ENCODE measurements around the gene PNMA6A.

PNMA6A gene

GRCh38 chrX:153055871-153056749, 16.1 kb upstream of the PNMA6A start, which contains the start of gene PNMA3:
Gene PNMA3, plus strand, starts transcription at chrX:153056470. Its CDS starts 586 bp downstream, at chrX:153057056.
- H3K27ac ChIP-seq: peak within 1 kb of the TSS; percentile 48
- TF ChIP-seq ZFX (IDR thresholded peaks at IDR 0.05) (no peak), CTCF (conservative IDR thresholded peaks at IDR 0.05) (no peak)

GRCh38 chrX:153057281-153057680, 15.0 kb upstream of the PNMA6A start:
- TF ChIP-seq CTCF (conservative IDR thresholded peaks at IDR 0.05) (no peak), ZFX (IDR thresholded peaks at IDR 0.05) (no peak)
- no peak overlapping the region for H3K27ac ChIP-seq

- no peak overlapping the region for H3K27ac ChIP-seq
- no peak for TF ChIP-seq CTCF (conservative IDR thresholded peaks at IDR 0.05)
- no peak for TF ChIP-seq ZFX (IDR thresholded peaks at IDR 0.05)
Observed at GRCh38 chrX:153059191-153060094, 12.8 kb upstream of the PNMA6A start.

GRCh38 chrX:153060095-153060445, 12.2 kb upstream of the PNMA6A start:
- H3K27ac ChIP-seq: no peak overlapping the region
- TF ChIP-seq ZFX (IDR thresholded peaks at IDR 0.05): no peak
- TF ChIP-seq CTCF (conservative IDR thresholded peaks at IDR 0.05): no peak

GRCh38 chrX:153061732-153062131, 10.5 kb upstream of the PNMA6A start:
- TF ChIP-seq CTCF (conservative IDR thresholded peaks at IDR 0.05) (no peak), ZFX (IDR thresholded peaks at IDR 0.05) (no peak)
- no peak overlapping the region for H3K27ac ChIP-seq

- TF ChIP-seq CTCF (conservative IDR thresholded peaks at IDR 0.05) (no peak), ZFX (IDR thresholded peaks at IDR 0.05) (no peak)
- no peak overlapping the region for H3K27ac ChIP-seq
Observed at GRCh38 chrX:153063315-153063714, 8.9 kb upstream of the PNMA6A start.

- TF ChIP-seq ZFX (IDR thresholded peaks at IDR 0.05) (no peak), CTCF (conservative IDR thresholded peaks at IDR 0.05) (no peak)
- no peak overlapping the region for H3K27ac ChIP-seq
Observed at GRCh38 chrX:153064061-153064460, 8.2 kb upstream of the PNMA6A start.

All from C4-2B (cell line).